HG02884 (cell line): Measurements from ENCODE around the gene DENND4C.
"Not testable (repeated sequence)": the region's sequence is repeated elsewhere in the genome, so short reads cannot be mapped to it uniquely, and the experiment has no call there.

Source experiments
- ATAC-seq: cut with Tn5 transposase; IDR thresholded peaks from one replicate; pipeline ENCODE4 v1.9.1; 2021; ENCODE audit warnings: mild to moderate bottlenecking, moderate library complexity; ENCODE audit not compliant: unreplicated experiment

Gene DENND4C

GRCh38 chr9:19223724-19224123, 6.8 kb upstream of the DENND4C start:
- no peak for ATAC-seq

- ATAC-seq, result no peak
These were observed 5.9 kb upstream of the DENND4C start for GRCh38 chr9:19224563-19224962.

- peak; percentile 47 for ATAC-seq
These were observed 718 bp upstream of the DENND4C start for GRCh38 chr9:19229595-19230354.

- peak; percentile 2 for ATAC-seq
These were observed 822 bp downstream of the DENND4C start for GRCh38 chr9:19231126-19231903.

- ATAC-seq, result no peak
These were observed 1.7 kb downstream of the DENND4C start for GRCh38 chr9:19231904-19232822.

- peak; percentile 26 for ATAC-seq
These were observed 2.3 kb downstream of the DENND4C start for GRCh38 chr9:19232823-19233194.

- no peak for ATAC-seq
These were observed 2.9 kb downstream of the DENND4C start for GRCh38 chr9:19233344-19233743.

GRCh38 chr9:19239955-19240354, 9.5 kb downstream of the DENND4C start:
- ATAC-seq, result no peak

- ATAC-seq, result no peak
These were observed 11.2 kb downstream of the DENND4C start for GRCh38 chr9:19241728-19242127.

GRCh38 chr9:19243366-19244033, 13.0 kb downstream of the DENND4C start:
- ATAC-seq, result no peak

- no peak for ATAC-seq
These were observed 16.4 kb downstream of the DENND4C start for GRCh38 chr9:19246891-19247290.

- ATAC-seq, result no peak
These were observed 16.9 kb downstream of the DENND4C start for GRCh38 chr9:19247420-19247819.

GRCh38 chr9:19250346-19250745, 19.9 kb downstream of the DENND4C start:
- not testable (repeated sequence) for ATAC-seq

GRCh38 chr9:19251203-19251602, 20.7 kb downstream of the DENND4C start:
- ATAC-seq, result not testable (repeated sequence)

GRCh38 chr9:19251622-19252021, 21.1 kb downstream of the DENND4C start:
- not testable (repeated sequence) for ATAC-seq

GRCh38 chr9:19252174-19252884, 21.8 kb downstream of the DENND4C start:
- no peak for ATAC-seq

GRCh38 chr9:19252885-19253219, 22.4 kb downstream of the DENND4C start:
- ATAC-seq, result no peak

GRCh38 chr9:19255112-19255511, 24.6 kb downstream of the DENND4C start:
- no peak for ATAC-seq

GRCh38 chr9:19255821-19256220, 25.3 kb downstream of the DENND4C start:
- no peak for ATAC-seq

GRCh38 chr9:19259665-19260255, 29.3 kb downstream of the DENND4C start:
- not testable (repeated sequence) for ATAC-seq
